Right lobe of liver (tissue), 6 donors: ENCODE data around the gene ALOXE3. TPM values are rescaled to one million over a fixed set of nuclear protein-coding genes. Genes with fewer than 3 reads are reported as not detected.
A peak's percentile ranks its signal among the peaks of the same experiment; 100 is the strongest.

Experiments
- ATAC-seq, 4 donors: fragments of 200-7000 bp; cut with Tn5 transposase; one replicate each; pipeline ENCODE4 v1.9.1; 2020; ENCODE audit warnings: mild to moderate bottlenecking in 4 of 4, moderate library complexity in 4 of 4
- DNase-seq, 3 donors: peaks; one replicate each; pipeline ENCODE4 v3.0.0-alpha.2; 2020
- H3K27ac ChIP-seq, 3 donors: fragments of 200-600 bp; one replicate each; pipeline ENCODE4 v1.8.0; 2022
- H3K27me3 ChIP-seq, 2 donors: fragments of 200-600 bp; one replicate each; pipeline ENCODE4 v1.8.0; 2022
- H3K36me3 ChIP-seq, 4 donors: fragments of 200-600 bp; sonication (generic) in 1 of 4; one replicate each; pipeline versions ENCODE4 v1.5.1 to v1.8.0; 2017 to 2022; ENCODE audit warnings: control low read depth in 1 of 4
- H3K4me1 ChIP-seq, 4 donors: fragments of 200-600 bp; sonication (generic) in 1 of 4; one replicate each; pipeline versions ENCODE4 v1.5.1 to v1.8.0; 2017 to 2022; ENCODE audit warnings: control low read depth in 1 of 4
- H3K4me3 ChIP-seq, 3 donors: fragments of 200-600 bp; one replicate each; pipeline ENCODE4 v1.8.0; 2022
- H3K9me3 ChIP-seq, 4 donors: fragments of 200-600 bp; sonication (generic) in 1 of 4; one replicate each; pipeline versions ENCODE4 v1.5.1 to v1.8.0; 2017 to 2022; ENCODE audit warnings: control low read depth in 1 of 4
- CTCF ChIP-seq, 4 donors: fragments of 200-600 bp in 3 of 4; fragments of 450-650 bp in 1 of 4; IDR thresholded peaks; one replicate each; pipeline versions ENCODE4 v1.5.1 to v1.8.0; 2016 to 2022; ENCODE audit warnings: antibody characterized with exemption in 4 of 4, mild to moderate bottlenecking in 2 of 4
- POLR2A ChIP-seq: fragments of 450-650 bp; IDR thresholded peaks from one replicate; pipeline ENCODE4 v1.6.1; 2017; ENCODE audit warnings: antibody characterized with exemption, mild to moderate bottlenecking
- WGBS: methylation state at CpG from one replicate; pipeline ENCODE4 v1.1.6; 2018; ENCODE audit warnings: low coverage, low lambda C conversion rate; ENCODE audit not compliant: insufficient coverage; ENCODE audit errors: missing lambda C conversion rate; 5-methylcytosine and 5-hydroxymethylcytosine counted together
- intact Hi-C, 2 donors: fragments of 100-400 bp; cut with DNase I; formaldehyde crosslinking; loops; one replicate each; pipeline versions ENCODE4 v1.11.2 to v1.14.1; 2022
- total RNA-seq, 6 experiments: library from RNA; depleted of rRNA in 2 of 6; stranded (reverse); fragments of >200 nt in 2 of 6; fragmentation: NEBNext Ultra II Directional in 3 of 6; extraction: Animal tissue kit (Norgen Biotek cat#: 25700) in 3 of 6; gene quantifications; one replicate each; pipeline versions ENCODE4 v1.1.0 to v1.2.4, GENCODE V29; 2016 to 2023
- donor health status: DM: no; HTN: yes; CAD: no.
- donor health status: DM: no; HTN: no; CAD: no.
- donor health status: DM: no; HTN: no; CAD: no.
- donor health status: DM: no; HTN: yes; CAD: no.
- donor health status: DM: no; HTN: yes; CAD: no.

Gene ALOXE3
- total RNA-seq, 6 experiments from 2014 or later = not detected

- no peak for ATAC-seq
- H3K9me3 ChIP-seq = no peaks in the 10 kb centered on the region
- peak overlapping the region; percentile 62 to 94 (median 65) for H3K4me3 ChIP-seq
- H3K36me3 ChIP-seq = peaks cover 21 to 60% (median 47%) of the 10 kb centered on the region in 4 donors
- no peaks in the 10 kb centered on the region for H3K27me3 ChIP-seq
- no peak for DNase-seq
- TF ChIP-seq POLR2A (no peak), CTCF (IDR thresholded peaks at IDR 0.05) (no peak)
- intact Hi-C loops = no loop called here
- 23% methylated on average over 2 of the region's 18 CpGs for WGBS
- H3K27ac ChIP-seq = peak overlapping the region; percentile 99 to 100 (median 100)
- peaks cover 0 to 27% (median 9%) of the 10 kb centered on the region in 4 donors for H3K4me1 ChIP-seq
These were observed 32.1 kb upstream of the ALOXE3 start for GRCh38 chr17:8150194-8151119.

GRCh38 chr17:8149419-8150193 is 31.3 kb upstream of the ALOXE3 start:
- Histone ChIP-seq H3K4me3 (no peak overlapping the region), H3K9me3 (no peaks in the 10 kb centered on the region), H3K36me3 (peaks cover 21 to 69% (median 55%) of the 10 kb centered on the region in 4 donors), H3K27me3 (no peaks in the 10 kb centered on the region), H3K27ac (no peak overlapping the region), H3K4me1 (peaks cover 0 to 27% (median 9%) of the 10 kb centered on the region in 4 donors)
- no peak for ATAC-seq
- TF ChIP-seq CTCF (IDR thresholded peaks at IDR 0.05) = no peak
- DNase-seq = peak in 1 of 3 donors; percentile 46
- intact Hi-C loops = no loop called here
- WGBS = 96% methylated on average over 10 of the region's 29 CpGs

GRCh38 chr17:8148560-8148959 is 30.2 kb upstream of the ALOXE3 start:
- peaks cover 0 to 27% (median 9%) of the 10 kb centered on the region in 4 donors for H3K4me1 ChIP-seq
- H3K27ac ChIP-seq = no peak overlapping the region
- H3K36me3 ChIP-seq = peaks cover 27 to 79% (median 64%) of the 10 kb centered on the region in 4 donors
- ATAC-seq (no peak), DNase-seq (no peak)
- no peak overlapping the region for H3K4me3 ChIP-seq
- H3K27me3 ChIP-seq = no peaks in the 10 kb centered on the region
- intact Hi-C loops = no loop called here
- 86% methylated on average over 10 of the region's 13 CpGs for WGBS
- TF ChIP-seq CTCF (IDR thresholded peaks at IDR 0.05) (no peak), POLR2A (no peak)
- H3K9me3 ChIP-seq = no peaks in the 10 kb centered on the region

- no peak for TF ChIP-seq POLR2A
- TF ChIP-seq CTCF (IDR thresholded peaks at IDR 0.05) = no peak
- Histone ChIP-seq H3K27ac (no peak overlapping the region), H3K9me3 (no peaks in the 10 kb centered on the region), H3K4me3 (no peak overlapping the region), H3K4me1 (peaks cover 0 to 20% (median 6%) of the 10 kb centered on the region in 4 donors), H3K27me3 (no peaks in the 10 kb centered on the region), H3K36me3 (peaks cover 30 to 80% (median 69%) of the 10 kb centered on the region in 4 donors)
- ATAC-seq (no peak), DNase-seq (no peak)
- WGBS = no CpG with 5 or more reads among the region's 13 CpGs
- intact Hi-C loops = no loop called here
These were observed 29.6 kb upstream of the ALOXE3 start for GRCh38 chr17:8147805-8148404.
